ENCODE data around the gene ARHGAP45. TPM values are rescaled to one million over a fixed set of nuclear protein-coding genes. Genes with fewer than 3 reads are reported as not detected.

Gene ARHGAP45
- total and polyA plus RNA-seq, 2 donors from 2014 or later, result 11.8 to 50.0 TPM

DNA sequence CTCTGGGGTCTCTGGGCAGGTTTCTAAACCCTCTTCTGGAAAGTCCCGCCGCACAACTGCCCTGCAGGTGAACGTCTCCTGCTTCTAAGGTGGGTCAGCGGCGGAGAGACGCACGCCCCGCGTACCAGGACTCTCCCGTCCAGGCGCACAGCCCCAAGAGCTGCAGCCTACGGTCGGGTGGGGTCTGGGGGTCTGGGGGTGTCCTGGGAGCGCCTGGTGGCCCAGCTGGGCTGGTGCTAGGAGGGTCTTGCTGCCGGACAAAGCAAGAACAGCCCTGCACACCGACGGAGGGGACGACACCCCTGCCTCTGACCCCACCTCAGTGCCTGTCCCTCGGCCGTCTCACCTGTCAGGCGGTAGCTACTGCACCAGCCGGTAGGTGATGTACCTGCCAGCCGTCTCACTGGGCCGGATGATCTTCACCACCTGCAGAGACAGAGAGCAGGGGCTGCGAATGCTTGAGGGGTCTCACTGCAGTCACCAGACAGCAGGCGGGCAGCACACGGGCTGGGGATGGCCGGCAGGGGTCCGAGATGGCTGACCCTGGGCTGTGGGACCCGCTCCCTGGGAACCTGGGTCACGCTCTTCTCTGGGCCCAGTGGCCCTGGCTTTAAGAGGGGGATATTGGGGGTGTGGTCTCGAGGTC is 22.3 kb downstream of the ARHGAP45 start:
- H3K4me3 ChIP-seq (ENCODE audit: low read length in 3 of 3), result no peak overlapping the region
- TF ChIP-seq, protein P1, sequence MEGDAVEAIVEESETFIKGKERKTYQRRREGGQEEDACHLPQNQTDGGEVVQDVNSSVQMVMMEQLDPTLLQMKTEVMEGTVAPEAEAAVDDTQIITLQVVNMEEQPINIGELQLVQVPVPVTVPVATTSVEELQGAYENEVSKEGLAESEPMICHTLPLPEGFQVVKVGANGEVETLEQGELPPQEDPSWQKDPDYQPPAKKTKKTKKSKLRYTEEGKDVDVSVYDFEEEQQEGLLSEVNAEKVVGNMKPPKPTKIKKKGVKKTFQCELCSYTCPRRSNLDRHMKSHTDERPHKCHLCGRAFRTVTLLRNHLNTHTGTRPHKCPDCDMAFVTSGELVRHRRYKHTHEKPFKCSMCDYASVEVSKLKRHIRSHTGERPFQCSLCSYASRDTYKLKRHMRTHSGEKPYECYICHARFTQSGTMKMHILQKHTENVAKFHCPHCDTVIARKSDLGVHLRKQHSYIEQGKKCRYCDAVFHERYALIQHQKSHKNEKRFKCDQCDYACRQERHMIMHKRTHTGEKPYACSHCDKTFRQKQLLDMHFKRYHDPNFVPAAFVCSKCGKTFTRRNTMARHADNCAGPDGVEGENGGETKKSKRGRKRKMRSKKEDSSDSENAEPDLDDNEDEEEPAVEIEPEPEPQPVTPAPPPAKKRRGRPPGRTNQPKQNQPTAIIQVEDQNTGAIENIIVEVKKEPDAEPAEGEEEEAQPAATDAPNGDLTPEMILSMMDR (IDR thresholded peaks at IDR 0.05; ENCODE audit: borderline replicate concordance, extremely low read depth, insufficient read depth), result no peak
- H3K9me3 ChIP-seq (ENCODE audit: control insufficient read depth in 2 of 3, insufficient read depth in 1 of 3, low read length in 3 of 3), result no peaks in the 10 kb centered on the region
- intact Hi-C loops (cut with DNase I), result no loop called here
- H3K9ac ChIP-seq (ENCODE audit: low read length in 3 of 3), result no peak overlapping the region
- H3K27ac ChIP-seq (ENCODE audit: low read depth in 2 of 2, low read length in 2 of 2), result no peak overlapping the region
- DNase-seq (no peak), FAIRE-seq (no peak)
- H3K36me3 ChIP-seq (ENCODE audit: control insufficient read depth in 2 of 3, insufficient read depth in 3 of 3, low read length in 3 of 3), result peaks cover 0 to 6% (median 4%) of the 10 kb centered on the region in 3 donors
- peaks cover 0 to 6% (median 0%) of the 10 kb centered on the region in 3 donors for H3K4me1 ChIP-seq (ENCODE audit: control insufficient read depth in 2 of 3, insufficient read depth in 2 of 3, low read depth in 1 of 3, low read length in 3 of 3)
- H3K27me3 ChIP-seq (ENCODE audit: control insufficient read depth, insufficient read depth, low read length), result no peaks in the 10 kb centered on the region

DNA sequence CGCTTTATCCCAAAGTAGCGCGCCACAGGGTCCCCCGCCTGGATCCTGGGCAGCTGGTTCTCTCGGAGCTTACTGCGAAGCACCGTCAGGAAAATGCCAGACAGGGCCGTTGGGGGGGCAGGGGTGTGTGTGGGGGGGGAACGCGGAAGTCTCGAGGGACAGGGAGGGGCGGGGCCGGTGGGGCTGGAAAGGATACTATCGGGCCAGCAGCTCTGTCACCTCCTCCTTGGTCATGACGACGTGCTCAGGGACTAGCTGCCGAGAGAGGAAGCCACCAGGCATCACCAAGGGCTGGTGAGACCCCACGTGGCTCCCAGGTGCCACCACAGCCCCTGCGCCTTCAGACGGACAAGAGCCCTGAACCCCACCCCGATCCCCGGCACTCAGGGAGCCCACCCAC is 22.9 kb downstream of the ARHGAP45 start:
- no peak overlapping the region for H3K9ac ChIP-seq (ENCODE audit: low read length in 3 of 3)
- no peak for DNase-seq
- H3K27me3 ChIP-seq (ENCODE audit: control insufficient read depth, insufficient read depth, low read length), result no peaks in the 10 kb centered on the region
- H3K9me3 ChIP-seq (ENCODE audit: control insufficient read depth in 2 of 3, insufficient read depth in 1 of 3, low read length in 3 of 3), result no peaks in the 10 kb centered on the region
- peaks cover 0 to 9% (median 0%) of the 10 kb centered on the region in 3 donors for H3K4me1 ChIP-seq (ENCODE audit: control insufficient read depth in 2 of 3, insufficient read depth in 2 of 3, low read depth in 1 of 3, low read length in 3 of 3)
- H3K27ac ChIP-seq (ENCODE audit: low read depth in 2 of 2, low read length in 2 of 2), result no peak overlapping the region
- no peak for FAIRE-seq
- H3K4me3 ChIP-seq (ENCODE audit: low read length in 3 of 3), result no peak overlapping the region
- TF ChIP-seq, protein P1 (IDR thresholded peaks at IDR 0.05; ENCODE audit: borderline replicate concordance, extremely low read depth, insufficient read depth), result no peak
- intact Hi-C loops (cut with DNase I), result no loop called here
- H3K36me3 ChIP-seq (ENCODE audit: control insufficient read depth in 2 of 3, insufficient read depth in 3 of 3, low read length in 3 of 3), result peaks cover 0 to 6% (median 4%) of the 10 kb centered on the region in 3 donors

DNA sequence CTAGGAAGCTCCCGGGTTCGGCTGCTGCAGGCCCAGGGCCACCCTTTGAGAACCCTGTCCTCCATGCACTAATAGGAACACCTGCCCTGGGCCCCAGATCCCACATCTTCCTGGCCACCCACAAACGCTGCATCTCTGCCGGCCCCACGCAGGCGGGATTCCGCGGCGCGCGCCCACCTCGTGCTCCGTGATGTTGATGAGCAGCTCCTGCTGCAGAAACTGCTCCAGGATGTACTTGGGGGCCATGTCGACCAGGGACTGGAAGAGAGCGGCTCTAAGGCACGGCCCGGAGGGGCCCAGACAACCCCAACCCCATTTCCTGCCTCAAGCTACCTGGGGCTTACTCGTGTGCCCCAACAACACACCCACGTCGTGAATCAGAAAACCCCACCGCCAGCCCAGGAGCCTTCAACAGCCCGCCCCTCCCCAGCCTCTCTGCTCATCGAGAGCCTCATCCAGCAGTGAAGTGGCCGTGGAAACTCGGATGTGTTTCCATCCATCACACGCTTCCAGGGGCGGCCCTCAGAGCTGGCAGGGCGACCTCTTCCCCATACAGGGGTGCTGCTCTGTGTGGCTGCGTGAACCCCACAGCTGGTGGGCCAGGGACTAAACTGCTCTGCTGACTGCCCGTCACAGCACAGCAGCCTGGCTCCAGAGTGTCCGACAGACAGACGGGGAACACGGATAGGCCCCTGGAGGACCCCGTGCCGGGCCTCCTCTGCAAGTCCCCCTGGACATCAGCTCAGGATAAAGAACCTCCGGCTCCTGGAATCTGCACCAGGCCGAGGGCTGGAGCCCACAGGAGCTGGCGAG is 24.0 kb downstream of the ARHGAP45 start:
- Histone ChIP-seq H3K27me3 (ENCODE audit: control insufficient read depth, insufficient read depth, low read length) (no peaks in the 10 kb centered on the region), H3K4me3 (ENCODE audit: low read length in 3 of 3) (no peak overlapping the region), H3K9ac (ENCODE audit: low read length in 3 of 3) (no peak overlapping the region), H3K4me1 (ENCODE audit: control insufficient read depth in 2 of 3, insufficient read depth in 2 of 3, low read depth in 1 of 3, low read length in 3 of 3) (peaks cover 0 to 14% (median 0%) of the 10 kb centered on the region in 3 donors), H3K27ac (ENCODE audit: low read depth in 2 of 2, low read length in 2 of 2) (no peak overlapping the region), H3K36me3 (ENCODE audit: control insufficient read depth in 2 of 3, insufficient read depth in 3 of 3, low read length in 3 of 3) (peaks cover 0 to 6% (median 4%) of the 10 kb centered on the region in 3 donors), H3K9me3 (ENCODE audit: control insufficient read depth in 2 of 3, insufficient read depth in 1 of 3, low read length in 3 of 3) (no peaks in the 10 kb centered on the region)
- FAIRE-seq, result no peak
- intact Hi-C loops (cut with DNase I), result no loop called here
- DNase-seq, result no peak
- TF ChIP-seq, protein P1 (IDR thresholded peaks at IDR 0.05; ENCODE audit: borderline replicate concordance, extremely low read depth, insufficient read depth), result no peak

Measured in kidney (tissue), 14 donors.